HG02981 (cell line): Measurements from ENCODE around the gene EVC2.
"Not testable (repeated sequence)": the region's sequence is repeated elsewhere in the genome, so short reads cannot be mapped to it uniquely, and the experiment has no call there.

Experiments used
- ATAC-seq: cut with Tn5 transposase; IDR thresholded peaks from one replicate; pipeline ENCODE4 v1.9.1; 2021; ENCODE audit warnings: mild to moderate bottlenecking, moderate library complexity; ENCODE audit not compliant: unreplicated experiment

EVC2 gene

GRCh38 chr4:5746829-5747737 is 38.7 kb upstream of the EVC2 start:
- ATAC-seq, result no peak

- no peak for ATAC-seq
These were observed 37.9 kb upstream of the EVC2 start for GRCh38 chr4:5746250-5746649.

GRCh38 chr4:5742968-5743367 is 34.6 kb upstream of the EVC2 start:
- no peak for ATAC-seq

GRCh38 chr4:5742388-5742787 is 34.0 kb upstream of the EVC2 start:
- no peak for ATAC-seq

GRCh38 chr4:5738061-5738460 is 29.7 kb upstream of the EVC2 start:
- ATAC-seq, result no peak

- ATAC-seq, result no peak
These were observed 27.1 kb upstream of the EVC2 start for GRCh38 chr4:5735463-5735862.

- no peak for ATAC-seq
These were observed 26.5 kb upstream of the EVC2 start for GRCh38 chr4:5734853-5735252.

GRCh38 chr4:5732158-5732557 is 23.8 kb upstream of the EVC2 start:
- ATAC-seq, result no peak

GRCh38 chr4:5730993-5731990 is 22.9 kb upstream of the EVC2 start:
- ATAC-seq, result no peak

- ATAC-seq, result no peak
These were observed 22.1 kb upstream of the EVC2 start for GRCh38 chr4:5730436-5730835.

GRCh38 chr4:5728412-5728811 is 20.1 kb upstream of the EVC2 start:
- not testable (repeated sequence) for ATAC-seq

- ATAC-seq, result no peak
These were observed 16.0 kb upstream of the EVC2 start for GRCh38 chr4:5724377-5724776.

- no peak for ATAC-seq
These were observed 14.0 kb upstream of the EVC2 start for GRCh38 chr4:5722328-5722727.

GRCh38 chr4:5721923-5722322 is 13.6 kb upstream of the EVC2 start:
- ATAC-seq, result no peak

- no peak for ATAC-seq
These were observed 12.6 kb upstream of the EVC2 start for GRCh38 chr4:5720980-5721379.

GRCh38 chr4:5720157-5720850 is 11.9 kb upstream of the EVC2 start:
- ATAC-seq, result no peak

GRCh38 chr4:5719350-5720055 is 11.1 kb upstream of the EVC2 start:
- no peak for ATAC-seq

GRCh38 chr4:5718411-5718810 is 10.1 kb upstream of the EVC2 start:
- ATAC-seq, result no peak

GRCh38 chr4:5717449-5718158 is 9.2 kb upstream of the EVC2 start:
- no peak for ATAC-seq

GRCh38 chr4:5716391-5716790 is 8.0 kb upstream of the EVC2 start:
- no peak for ATAC-seq
